ENCODE data around the gene MUC15.

MUC15 gene

DNA sequence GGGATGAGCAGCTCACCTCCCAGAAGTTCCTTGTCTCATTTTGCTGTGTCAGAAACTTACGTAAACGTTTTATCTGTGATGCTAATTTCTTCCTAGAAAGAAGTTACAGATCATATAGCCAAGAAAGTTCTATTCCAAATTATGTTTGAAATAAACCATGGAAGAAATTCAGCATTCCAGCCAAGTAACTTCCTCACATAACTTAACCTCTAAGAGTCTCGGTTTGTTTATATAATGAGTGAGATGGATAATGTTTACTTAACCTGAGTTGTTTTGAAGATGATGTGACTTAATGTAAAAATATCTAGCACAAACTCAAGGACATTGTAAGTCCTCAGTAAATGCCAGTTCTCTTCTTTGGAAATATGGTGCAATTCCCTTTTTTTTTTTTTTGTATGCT lies 8.9 kb upstream of the MUC15 start:
- no peak for TF ChIP-seq EZH2 (IDR thresholded peaks at IDR 0.05)
- TF ChIP-seq FOXP2 (optimal IDR thresholded peaks at IDR 0.05; ENCODE audit: control extremely low read depth, extremely low read length, insufficient read depth), result no peak
- no peak for TF ChIP-seq POLR2AphosphoS5 (IDR thresholded peaks at IDR 0.05; ENCODE audit: borderline replicate concordance, low read depth, low read length)
- Histone ChIP-seq H3K4me3 (no peak overlapping the region), H3K9ac (ENCODE audit: insufficient read length) (no peak overlapping the region), H3K27ac (no peak overlapping the region), H3K36me3 (ENCODE audit: insufficient read depth, low read length) (no peaks in the 10 kb centered on the region), H3K9me3 (ENCODE audit: low read depth, low read length) (no peaks in the 10 kb centered on the region)
- DNase-seq (ENCODE audit: low read depth, low spot score), result no peak

GRCh38 chr11:26579683-26580082 lies 7.6 kb upstream of the MUC15 start:
- Histone ChIP-seq H3K9me3 (ENCODE audit: low read depth, low read length) (no peaks in the 10 kb centered on the region), H3K4me3 (no peak overlapping the region)

GRCh38 chr11:26578998-26579661 lies 7.1 kb upstream of the MUC15 start:
- no peak overlapping the region for H3K27ac ChIP-seq
- no peaks in the 10 kb centered on the region for H3K36me3 ChIP-seq (ENCODE audit: insufficient read depth, low read length)
- no peak for TF ChIP-seq POLR2AphosphoS5 (IDR thresholded peaks at IDR 0.05; ENCODE audit: borderline replicate concordance, low read depth, low read length)
- no peak for TF ChIP-seq FOXP2 (optimal IDR thresholded peaks at IDR 0.05; ENCODE audit: control extremely low read depth, extremely low read length, insufficient read depth)
- TF ChIP-seq EZH2 (IDR thresholded peaks at IDR 0.05), result no peak

More at GRCh38 chr11:26579683-26580082, 7.6 kb upstream of the MUC15 start:
- TF ChIP-seq EZH2 (IDR thresholded peaks at IDR 0.05) (no peak), POLR2AphosphoS5 (IDR thresholded peaks at IDR 0.05; ENCODE audit: borderline replicate concordance, low read depth, low read length) (no peak), FOXP2 (optimal IDR thresholded peaks at IDR 0.05; ENCODE audit: control extremely low read depth, extremely low read length, insufficient read depth) (no peak)
- Histone ChIP-seq H3K9ac (ENCODE audit: insufficient read length) (no peak overlapping the region), H3K36me3 (ENCODE audit: insufficient read depth, low read length) (no peaks in the 10 kb centered on the region), H3K27ac (no peak overlapping the region)
- no peak for DNase-seq (ENCODE audit: low read depth, low spot score)

DNA sequence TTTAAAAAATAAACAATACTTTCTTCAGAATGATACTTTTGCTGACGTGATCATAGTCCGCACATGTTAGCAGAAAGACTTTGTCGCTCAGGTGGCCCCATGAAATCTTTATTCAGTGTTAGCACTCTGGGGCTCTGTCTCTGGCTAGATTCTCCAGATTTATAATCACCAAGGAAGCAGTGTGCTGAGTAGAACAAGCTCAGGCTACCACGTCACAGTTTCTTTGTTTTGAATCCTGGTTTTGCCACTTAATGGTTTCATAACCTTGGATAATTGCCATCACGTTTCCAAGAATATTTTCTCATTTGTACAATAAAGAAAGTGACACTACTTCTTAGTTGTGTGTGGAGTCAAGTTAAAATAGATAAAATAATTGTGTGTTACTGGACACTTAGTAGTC lies 3.9 kb upstream of the MUC15 start:
- no peak overlapping the region for H3K9ac ChIP-seq (ENCODE audit: insufficient read length)
- no peaks in the 10 kb centered on the region for H3K9me3 ChIP-seq (ENCODE audit: low read depth, low read length)
- no peak overlapping the region for H3K27ac ChIP-seq
- H3K4me3 ChIP-seq, result no peak overlapping the region
- DNase-seq (ENCODE audit: low read depth, low spot score), result no peak
- no peak for TF ChIP-seq FOXP2 (optimal IDR thresholded peaks at IDR 0.05; ENCODE audit: control extremely low read depth, extremely low read length, insufficient read depth)
- no peak for TF ChIP-seq EZH2 (IDR thresholded peaks at IDR 0.05)
- no peak for TF ChIP-seq POLR2AphosphoS5 (IDR thresholded peaks at IDR 0.05; ENCODE audit: borderline replicate concordance, low read depth, low read length)
- H3K36me3 ChIP-seq (ENCODE audit: insufficient read depth, low read length), result no peaks in the 10 kb centered on the region

More at GRCh38 chr11:26578998-26579661, 7.1 kb upstream of the MUC15 start:
- DNase-seq (ENCODE audit: low read depth, low spot score), result no peak
- Histone ChIP-seq H3K9ac (ENCODE audit: insufficient read length) (no peak overlapping the region), H3K4me3 (no peak overlapping the region), H3K9me3 (ENCODE audit: low read depth, low read length) (no peaks in the 10 kb centered on the region)

GRCh38 chr11:26573896-26574295 lies 1.8 kb upstream of the MUC15 start:
- H3K9me3 ChIP-seq (ENCODE audit: low read depth, low read length), result no peaks in the 10 kb centered on the region
- no peak overlapping the region for H3K9ac ChIP-seq (ENCODE audit: insufficient read length)
- DNase-seq (ENCODE audit: low read depth, low spot score), result no peak
- no peaks in the 10 kb centered on the region for H3K36me3 ChIP-seq (ENCODE audit: insufficient read depth, low read length)
- TF ChIP-seq POLR2AphosphoS5 (IDR thresholded peaks at IDR 0.05; ENCODE audit: borderline replicate concordance, low read depth, low read length) (no peak), EZH2 (IDR thresholded peaks at IDR 0.05) (no peak), FOXP2 (optimal IDR thresholded peaks at IDR 0.05; ENCODE audit: control extremely low read depth, extremely low read length, insufficient read depth) (no peak)
- no peak overlapping the region for H3K27ac ChIP-seq
- H3K4me3 ChIP-seq, result no peak overlapping the region

GRCh38 chr11:26572770-26573402 lies 823 bp upstream of the MUC15 start:
- Histone ChIP-seq H3K9ac (ENCODE audit: insufficient read length) (no peak overlapping the region), H3K4me3 (no peak overlapping the region), H3K36me3 (ENCODE audit: insufficient read depth, low read length) (no peaks in the 10 kb centered on the region), H3K27ac (no peak overlapping the region), H3K9me3 (ENCODE audit: low read depth, low read length) (no peaks in the 10 kb centered on the region)
- no peak for TF ChIP-seq FOXP2 (optimal IDR thresholded peaks at IDR 0.05; ENCODE audit: control extremely low read depth, extremely low read length, insufficient read depth)
- TF ChIP-seq EZH2 (IDR thresholded peaks at IDR 0.05), result no peak
- TF ChIP-seq POLR2AphosphoS5 (IDR thresholded peaks at IDR 0.05; ENCODE audit: borderline replicate concordance, low read depth, low read length), result no peak
- no peak for DNase-seq (ENCODE audit: low read depth, low spot score)

DNA sequence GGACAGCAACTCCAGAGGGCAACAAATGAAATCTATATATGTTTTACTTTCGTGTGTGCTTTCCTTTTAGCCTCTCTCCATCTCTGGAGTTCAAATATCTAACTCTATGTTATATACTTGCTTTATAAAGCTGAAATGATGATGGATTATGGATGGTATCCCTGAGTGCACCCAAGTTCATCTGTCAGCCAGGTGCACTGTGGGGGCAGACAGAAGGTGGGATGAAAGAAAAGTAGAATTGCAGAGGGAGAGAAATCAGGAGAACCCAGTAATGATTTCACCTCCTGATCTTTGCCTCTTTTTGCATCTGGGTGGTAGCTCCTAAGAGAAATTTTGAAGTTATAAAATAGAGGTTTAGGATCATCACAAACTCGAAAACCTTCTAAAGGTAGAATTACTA lies 2.4 kb downstream of the MUC15 start:
- H3K27ac ChIP-seq, result no peak overlapping the region

DNA sequence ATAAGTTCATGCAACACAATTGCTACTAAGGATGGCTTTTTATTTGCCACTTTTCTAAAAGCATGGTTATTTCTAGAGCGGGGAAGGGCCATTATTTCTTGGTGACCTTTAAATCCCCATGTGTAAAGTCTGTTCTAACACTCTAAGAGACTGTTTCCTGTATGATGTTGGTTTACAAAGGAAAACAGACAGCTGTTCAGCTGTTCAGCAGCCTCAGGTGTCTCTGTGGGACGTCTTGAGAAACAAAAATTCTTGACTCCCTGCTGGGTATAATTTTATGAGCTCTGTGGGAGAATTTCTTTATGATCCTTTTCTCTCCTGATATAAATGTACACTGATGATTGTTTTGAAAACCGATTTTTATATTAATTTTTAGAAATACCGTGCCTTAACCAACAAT lies 13.9 kb downstream of the MUC15 start:
- Histone ChIP-seq H3K9ac (ENCODE audit: insufficient read length) (no peak overlapping the region), H3K27ac (no peak overlapping the region), H3K36me3 (ENCODE audit: insufficient read depth, low read length) (no peaks in the 10 kb centered on the region), H3K9me3 (ENCODE audit: low read depth, low read length) (no peaks in the 10 kb centered on the region), H3K4me3 (no peak overlapping the region)
- no peak for TF ChIP-seq POLR2AphosphoS5 (IDR thresholded peaks at IDR 0.05; ENCODE audit: borderline replicate concordance, low read depth, low read length)
- peak; percentile 3 for DNase-seq (ENCODE audit: low read depth, low spot score)

More for the DNA sequence above, 2.4 kb downstream of the MUC15 start:
- Histone ChIP-seq H3K4me3 (no peak overlapping the region), H3K9me3 (ENCODE audit: low read depth, low read length) (no peaks in the 10 kb centered on the region), H3K9ac (ENCODE audit: insufficient read length) (no peak overlapping the region), H3K36me3 (ENCODE audit: insufficient read depth, low read length) (no peaks in the 10 kb centered on the region)
- TF ChIP-seq FOXP2 (optimal IDR thresholded peaks at IDR 0.05; ENCODE audit: control extremely low read depth, extremely low read length, insufficient read depth), result no peak
- TF ChIP-seq EZH2 (IDR thresholded peaks at IDR 0.05), result no peak
- DNase-seq (ENCODE audit: low read depth, low spot score), result no peak

- H3K4me3 ChIP-seq, result no peak overlapping the region
- no peak overlapping the region for H3K27ac ChIP-seq
- no peak overlapping the region for H3K9ac ChIP-seq (ENCODE audit: insufficient read length)
- DNase-seq (ENCODE audit: low read depth, low spot score), result no peak
- no peaks in the 10 kb centered on the region for H3K9me3 ChIP-seq (ENCODE audit: low read depth, low read length)
- no peaks in the 10 kb centered on the region for H3K36me3 ChIP-seq (ENCODE audit: insufficient read depth, low read length)
- TF ChIP-seq EZH2 (IDR thresholded peaks at IDR 0.05) (no peak), POLR2AphosphoS5 (IDR thresholded peaks at IDR 0.05; ENCODE audit: borderline replicate concordance, low read depth, low read length) (no peak), FOXP2 (optimal IDR thresholded peaks at IDR 0.05; ENCODE audit: control extremely low read depth, extremely low read length, insufficient read depth) (no peak)
These were observed 14.4 kb downstream of the MUC15 start for GRCh38 chr11:26557666-26558065.

Measured in SK-N-MC (cell line).